GM12874 (cell line): Measurements from ENCODE around the gene FOXA2.

Experiments
- TF ChIP-seq, protein P1 (sequence below): IDR thresholded peaks from 2 replicates; pipeline ENCODE4 v1.5.1; 2011; ENCODE audit warnings: low read depth, mild to moderate bottlenecking, control low read depth, low read length, moderate library complexity; ENCODE audit not compliant: insufficient read depth

Gene FOXA2

DNA sequence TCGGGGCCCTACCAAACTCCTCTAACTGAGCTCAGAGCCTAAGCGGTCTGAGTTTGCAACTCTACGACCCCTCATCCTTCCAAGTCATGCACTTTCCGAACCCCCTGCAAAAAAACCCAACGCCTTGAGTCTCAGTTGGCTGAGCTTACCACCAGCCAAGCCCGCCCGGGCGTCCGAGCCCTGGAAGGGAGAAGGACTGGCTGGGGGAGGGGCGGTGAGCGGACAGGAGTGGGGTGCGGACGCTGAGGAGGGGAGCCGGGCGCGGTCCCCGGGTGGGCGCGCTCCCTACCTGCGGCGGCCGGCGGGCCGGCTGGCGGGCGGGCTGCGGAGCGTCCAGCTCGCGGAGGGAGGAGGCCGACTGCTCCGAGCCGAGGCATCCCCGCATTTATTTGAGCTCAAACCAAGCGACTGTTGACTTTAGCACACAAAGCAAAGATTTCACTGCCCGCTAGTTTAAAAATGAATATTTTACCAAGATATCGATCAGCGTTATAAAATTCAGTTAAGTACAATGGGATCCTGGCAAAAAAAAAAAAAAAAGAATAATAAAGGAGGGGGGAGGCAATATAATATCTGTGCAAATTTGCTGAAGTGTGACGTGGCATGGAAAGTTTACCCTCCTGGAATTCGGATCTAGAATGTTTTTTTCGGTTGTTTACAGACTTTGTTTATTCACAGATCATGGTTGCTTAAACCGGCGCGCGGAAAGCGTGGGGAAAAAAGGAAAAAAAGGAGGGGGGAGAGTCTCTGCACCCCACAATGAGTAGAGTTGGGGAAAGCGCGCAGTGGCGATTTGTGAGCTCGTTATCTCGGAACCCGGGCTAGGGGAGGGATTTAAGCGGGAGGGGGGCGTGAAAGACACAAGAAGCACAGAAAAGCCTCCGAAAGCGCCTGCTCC is 5.9 kb downstream of the FOXA2 start:
- TF ChIP-seq, protein P1, sequence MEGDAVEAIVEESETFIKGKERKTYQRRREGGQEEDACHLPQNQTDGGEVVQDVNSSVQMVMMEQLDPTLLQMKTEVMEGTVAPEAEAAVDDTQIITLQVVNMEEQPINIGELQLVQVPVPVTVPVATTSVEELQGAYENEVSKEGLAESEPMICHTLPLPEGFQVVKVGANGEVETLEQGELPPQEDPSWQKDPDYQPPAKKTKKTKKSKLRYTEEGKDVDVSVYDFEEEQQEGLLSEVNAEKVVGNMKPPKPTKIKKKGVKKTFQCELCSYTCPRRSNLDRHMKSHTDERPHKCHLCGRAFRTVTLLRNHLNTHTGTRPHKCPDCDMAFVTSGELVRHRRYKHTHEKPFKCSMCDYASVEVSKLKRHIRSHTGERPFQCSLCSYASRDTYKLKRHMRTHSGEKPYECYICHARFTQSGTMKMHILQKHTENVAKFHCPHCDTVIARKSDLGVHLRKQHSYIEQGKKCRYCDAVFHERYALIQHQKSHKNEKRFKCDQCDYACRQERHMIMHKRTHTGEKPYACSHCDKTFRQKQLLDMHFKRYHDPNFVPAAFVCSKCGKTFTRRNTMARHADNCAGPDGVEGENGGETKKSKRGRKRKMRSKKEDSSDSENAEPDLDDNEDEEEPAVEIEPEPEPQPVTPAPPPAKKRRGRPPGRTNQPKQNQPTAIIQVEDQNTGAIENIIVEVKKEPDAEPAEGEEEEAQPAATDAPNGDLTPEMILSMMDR = no peak

DNA sequence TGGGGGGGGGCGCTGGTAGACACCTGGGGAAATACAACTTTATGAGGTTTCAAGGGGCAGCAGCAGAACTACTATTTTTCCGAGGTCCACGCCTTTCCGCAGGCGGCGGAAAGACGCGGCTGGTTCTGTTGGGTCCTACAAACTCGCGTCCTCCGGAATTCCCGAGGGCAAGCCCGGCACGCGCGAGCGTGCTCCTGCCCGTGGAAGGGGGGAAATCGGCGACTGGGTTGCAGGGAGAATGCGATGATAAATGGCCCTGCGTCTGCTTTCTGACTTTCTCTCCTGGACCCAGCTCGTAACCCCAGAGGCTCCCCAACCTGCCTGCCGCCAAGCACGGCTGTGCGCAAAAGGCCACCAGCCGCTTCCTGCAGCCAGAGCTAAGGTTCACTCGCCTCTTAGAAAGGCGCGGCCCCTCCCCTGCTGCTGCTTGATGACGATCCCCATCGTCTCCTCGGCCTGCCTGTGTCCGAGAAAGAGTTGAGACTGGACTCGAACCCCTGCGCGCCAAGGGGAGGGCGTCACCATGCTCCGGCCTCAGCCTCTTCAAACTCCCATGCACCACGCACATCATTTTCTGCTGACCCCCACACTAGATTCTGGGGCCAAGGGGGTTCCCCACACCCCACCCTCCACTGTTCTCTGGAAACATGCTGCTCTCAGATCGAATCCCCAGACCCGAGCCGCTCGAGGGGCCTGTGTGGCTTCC is 6.7 kb downstream of the FOXA2 start:
- TF ChIP-seq, protein P1 = no peak

DNA sequence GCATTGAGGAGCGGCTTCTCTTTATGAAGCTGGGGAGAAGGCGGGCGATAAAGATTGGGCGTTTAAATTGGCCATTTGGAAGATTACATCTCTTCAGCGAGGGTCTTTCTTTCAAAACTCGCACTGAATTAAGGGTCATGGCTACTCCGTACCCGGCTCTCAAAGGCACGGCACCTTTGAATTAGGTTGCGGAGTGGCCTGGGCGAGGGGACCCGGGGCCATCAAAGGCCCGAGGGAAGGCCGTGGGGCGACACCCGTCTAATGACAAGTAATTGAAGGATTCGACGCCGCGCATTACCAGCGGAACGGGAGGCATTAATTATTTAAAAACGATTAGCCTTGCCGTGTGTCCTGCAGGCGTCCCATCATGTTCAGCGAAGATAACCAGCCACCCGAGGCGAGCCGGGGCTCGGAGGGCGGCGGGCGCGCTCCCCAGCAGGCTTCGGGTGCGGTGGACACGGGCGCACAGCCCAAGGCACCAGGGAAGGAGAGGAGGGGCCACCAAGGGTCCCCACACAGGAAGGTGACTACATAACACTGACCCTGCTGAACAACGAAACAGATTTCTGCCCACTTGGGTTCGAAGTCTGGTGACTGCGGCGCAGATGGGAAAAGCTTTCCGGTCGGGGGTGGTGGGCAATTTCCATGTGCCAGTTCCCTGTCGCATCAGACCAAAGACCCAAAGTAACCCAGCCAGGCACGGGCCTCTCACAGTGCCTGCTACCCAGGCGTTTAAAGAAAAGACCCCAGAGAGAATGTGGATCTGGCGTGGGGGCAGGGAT is 7.4 kb downstream of the FOXA2 start:
- TF ChIP-seq, protein P1 = no peak

DNA sequence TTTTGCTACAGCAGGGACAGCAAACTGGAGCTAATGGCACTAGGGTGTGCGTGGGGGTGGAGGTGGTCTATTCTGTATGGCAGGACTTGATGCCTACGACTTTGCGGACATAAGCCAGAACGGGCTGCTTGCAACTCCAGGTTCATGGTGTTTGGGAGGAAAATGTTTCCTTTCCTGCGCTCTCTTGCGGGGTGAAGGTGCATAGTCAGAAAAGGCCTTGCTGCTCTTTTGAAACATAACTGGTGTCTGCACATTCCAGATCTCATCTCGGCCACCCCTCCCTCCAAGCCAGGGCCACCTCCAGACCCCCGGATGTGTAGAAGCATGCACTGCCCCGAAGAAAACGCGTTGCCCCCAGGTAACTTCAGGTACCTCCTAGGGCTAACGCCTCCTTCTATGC is 8.1 kb downstream of the FOXA2 start:
- TF ChIP-seq, protein P1 = no peak

DNA sequence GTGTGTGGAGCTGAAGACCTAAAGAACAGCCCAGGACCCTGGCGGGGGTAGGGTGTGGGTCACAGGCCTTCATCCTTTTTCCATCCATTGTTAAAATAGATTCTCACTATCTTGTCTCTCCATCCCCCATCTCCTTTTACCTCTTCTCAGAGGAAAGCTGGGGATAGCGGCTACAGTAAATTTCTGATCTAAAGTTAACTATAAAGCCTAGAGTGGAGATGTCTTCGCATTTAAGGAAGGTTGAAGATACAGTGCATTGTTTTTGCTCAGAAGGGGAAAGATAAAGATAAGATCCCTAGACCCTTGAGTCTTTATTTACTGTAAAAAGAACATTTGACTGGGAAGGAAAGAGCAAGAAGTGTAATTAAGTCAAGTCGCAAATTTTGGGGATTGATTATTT is 8.6 kb downstream of the FOXA2 start:
- TF ChIP-seq, protein P1 = no peak

DNA sequence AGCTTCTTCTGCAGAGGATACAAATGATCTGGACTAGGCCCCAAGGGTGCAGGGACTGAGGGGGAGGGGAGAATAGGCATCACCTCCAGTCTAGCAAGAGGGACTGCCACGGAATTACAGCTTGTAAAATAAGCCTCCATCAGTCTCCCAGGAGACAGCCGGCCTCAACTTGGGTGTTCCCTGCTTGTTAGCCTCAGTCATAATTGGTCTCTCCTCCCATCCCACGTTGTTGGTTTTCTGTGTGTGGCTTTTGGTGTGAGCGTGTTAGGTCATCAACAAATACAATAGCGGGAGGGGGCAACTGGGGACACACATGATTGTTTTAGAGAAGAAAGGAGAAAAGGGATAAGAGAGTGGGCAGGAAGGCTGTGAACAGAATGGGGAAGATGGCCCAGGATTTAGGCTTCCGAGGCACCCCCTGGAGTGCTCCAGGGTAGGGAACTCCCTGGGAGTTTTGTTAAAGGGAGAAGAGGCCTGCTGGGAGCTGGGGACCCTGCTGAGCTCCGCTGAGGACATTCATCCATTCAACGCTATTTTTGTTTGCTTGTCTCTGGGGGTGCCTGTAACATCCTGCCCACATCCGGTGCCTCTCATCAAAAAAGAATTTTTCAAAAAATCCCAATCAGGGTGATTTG is 9.2 kb downstream of the FOXA2 start:
- TF ChIP-seq, protein P1 = no peak
